ENCODE measurements around the gene B3GALT6. TPM values are rescaled to one million over a fixed set of nuclear protein-coding genes. Genes with fewer than 3 reads are reported as not detected.

Gene B3GALT6
- total and polyA plus RNA-seq, 2 experiments from 2014 or later = 6.5 to 52.5 TPM

GRCh38 chr1:1255078-1255477 lies 23.0 kb downstream of the B3GALT6 start:
- in situ Hi-C loops (cut with MboI) = no loop called here
- H3K36me3 ChIP-seq (ENCODE audit: low read depth) = peaks cover 3% of the 10 kb centered on the region; the same call in 1 of the 2 replicates
- 95 to 96% methylated on average over 25 to 26 of the region's 26 CpGs for WGBS, 2 experiments (ENCODE audit: low coverage in 1 of 2, low lambda C conversion rate in 2 of 2, missing lambda C conversion rate in 2 of 2)

GRCh38 chr1:1255611-1256010 lies 23.6 kb downstream of the B3GALT6 start:
- H3K4me1 ChIP-seq (ENCODE audit: insufficient read depth) = no peaks in the 10 kb centered on the region
- H3K9me2 ChIP-seq (ENCODE audit: insufficient read depth) = no peaks in the 10 kb centered on the region
- in situ Hi-C loops (cut with MboI) = no loop called here
- no peaks in the 10 kb centered on the region; the same call in 1 of the 2 replicates for H3F3A ChIP-seq (ENCODE audit: insufficient read depth)
- peaks cover 3% of the 10 kb centered on the region; the same call in 1 of the 2 replicates for H3K36me3 ChIP-seq (ENCODE audit: low read depth)
- peaks cover 42% of the 10 kb centered on the region for H3K79me2 ChIP-seq (ENCODE audit: insufficient read depth)
- no peak overlapping the region for H3K4me3 ChIP-seq
- H3K4me2 ChIP-seq (ENCODE audit: unreplicated experiment) = no peak overlapping the region
- no peak overlapping the region for H3K9ac ChIP-seq
- TF ChIP-seq EZH2phosphoT487 (IDR thresholded peaks at IDR 0.05; ENCODE audit: insufficient read depth, low read depth) (no peak), EZH2 (IDR thresholded peaks at IDR 0.05; ENCODE audit: insufficient read depth, poor library complexity, severe bottlenecking) (no peak)
- H3K9me3 ChIP-seq (ENCODE audit: low read depth) = no peaks in the 10 kb centered on the region
- 90 to 92% methylated on average over 10 of the region's 10 CpGs for WGBS, 2 experiments (ENCODE audit: low coverage in 1 of 2, low lambda C conversion rate in 2 of 2, missing lambda C conversion rate in 2 of 2)
- no peaks in the 10 kb centered on the region for H4K20me1 ChIP-seq (ENCODE audit: insufficient read depth)
- DNase-seq = no peak
- H3K27ac ChIP-seq = no peak overlapping the region
- H3K27me3 ChIP-seq (replicated peaks; ENCODE audit: insufficient read depth) = no peaks in the 10 kb centered on the region
- H2AFZ ChIP-seq = no peak overlapping the region

More at GRCh38 chr1:1255078-1255477, 23.0 kb downstream of the B3GALT6 start:
- H3K79me2 ChIP-seq (ENCODE audit: insufficient read depth) = peaks cover 37% of the 10 kb centered on the region
- H3K9me3 ChIP-seq (ENCODE audit: low read depth) = no peaks in the 10 kb centered on the region
- H3K9me2 ChIP-seq (ENCODE audit: insufficient read depth) = no peaks in the 10 kb centered on the region
- H3F3A ChIP-seq (ENCODE audit: insufficient read depth) = no peaks in the 10 kb centered on the region; the same call in 1 of the 2 replicates
- no peak overlapping the region for H2AFZ ChIP-seq
- no peak for DNase-seq
- H3K27ac ChIP-seq = no peak overlapping the region
- H3K4me1 ChIP-seq (ENCODE audit: insufficient read depth) = no peaks in the 10 kb centered on the region
- no peaks in the 10 kb centered on the region for H3K27me3 ChIP-seq (replicated peaks; ENCODE audit: insufficient read depth)
- H3K9ac ChIP-seq = no peak overlapping the region
- H3K4me3 ChIP-seq = no peak overlapping the region
- TF ChIP-seq EZH2 (IDR thresholded peaks at IDR 0.05; ENCODE audit: insufficient read depth, poor library complexity, severe bottlenecking) (no peak), EZH2phosphoT487 (IDR thresholded peaks at IDR 0.05; ENCODE audit: insufficient read depth, low read depth) (no peak)
- no peak overlapping the region for H3K4me2 ChIP-seq (ENCODE audit: unreplicated experiment)
- no peaks in the 10 kb centered on the region for H4K20me1 ChIP-seq (ENCODE audit: insufficient read depth)

GRCh38 chr1:1256956-1257871 lies 25.2 kb downstream of the B3GALT6 start:
- H3K27ac ChIP-seq = no peak overlapping the region
- H2AFZ ChIP-seq = no peak overlapping the region
- H3K36me3 ChIP-seq (ENCODE audit: low read depth) = peaks cover 8% of the 10 kb centered on the region; the same call in 1 of the 2 replicates

GRCh38 chr1:1259119-1259488 lies 27.1 kb downstream of the B3GALT6 start:
- no peak overlapping the region for H3K4me2 ChIP-seq (ENCODE audit: unreplicated experiment)
- H3K9me3 ChIP-seq (ENCODE audit: low read depth) = no peaks in the 10 kb centered on the region
- no peaks in the 10 kb centered on the region for H3K27me3 ChIP-seq (replicated peaks; ENCODE audit: insufficient read depth)
- 92 to 93% methylated on average over 22 of the region's 22 CpGs for WGBS, 2 experiments (ENCODE audit: low coverage in 1 of 2, low lambda C conversion rate in 2 of 2, missing lambda C conversion rate in 2 of 2)
- TF ChIP-seq EZH2phosphoT487 (IDR thresholded peaks at IDR 0.05; ENCODE audit: insufficient read depth, low read depth) (no peak), EZH2 (IDR thresholded peaks at IDR 0.05; ENCODE audit: insufficient read depth, poor library complexity, severe bottlenecking) (no peak)
- H2AFZ ChIP-seq = no peak overlapping the region
- no peak overlapping the region for H3K4me3 ChIP-seq
- no peak for DNase-seq
- peaks cover 77% of the 10 kb centered on the region for H3K79me2 ChIP-seq (ENCODE audit: insufficient read depth)
- H3K36me3 ChIP-seq (ENCODE audit: low read depth) = peaks cover 22% of the 10 kb centered on the region; the same call in 1 of the 2 replicates
- H3K9ac ChIP-seq = no peak overlapping the region
- H4K20me1 ChIP-seq (ENCODE audit: insufficient read depth) = no peaks in the 10 kb centered on the region
- H3K27ac ChIP-seq = no peak overlapping the region
- peaks cover 1% of the 10 kb centered on the region; the same call in 1 of the 2 replicates for H3F3A ChIP-seq (ENCODE audit: insufficient read depth)
- in situ Hi-C loops (cut with MboI) = no loop called here
- H3K4me1 ChIP-seq (ENCODE audit: insufficient read depth) = peaks cover 3% of the 10 kb centered on the region
- H3K9me2 ChIP-seq (ENCODE audit: insufficient read depth) = no peaks in the 10 kb centered on the region

More at GRCh38 chr1:1256956-1257871, 25.2 kb downstream of the B3GALT6 start:
- no peaks in the 10 kb centered on the region for H3K9me3 ChIP-seq (ENCODE audit: low read depth)
- no peak overlapping the region for H3K4me3 ChIP-seq
- TF ChIP-seq EZH2 (IDR thresholded peaks at IDR 0.05; ENCODE audit: insufficient read depth, poor library complexity, severe bottlenecking) (no peak), EZH2phosphoT487 (IDR thresholded peaks at IDR 0.05; ENCODE audit: insufficient read depth, low read depth) (no peak)
- no peak overlapping the region for H3K4me2 ChIP-seq (ENCODE audit: unreplicated experiment)
- H3K27me3 ChIP-seq (replicated peaks; ENCODE audit: insufficient read depth) = no peaks in the 10 kb centered on the region
- in situ Hi-C loops (cut with MboI) = no loop called here
- no peak for DNase-seq
- H3K9me2 ChIP-seq (ENCODE audit: insufficient read depth) = no peaks in the 10 kb centered on the region
- no peaks in the 10 kb centered on the region for H4K20me1 ChIP-seq (ENCODE audit: insufficient read depth)
- no peak overlapping the region for H3K9ac ChIP-seq
- no peaks in the 10 kb centered on the region for H3K4me1 ChIP-seq (ENCODE audit: insufficient read depth)
- peaks cover 58% of the 10 kb centered on the region for H3K79me2 ChIP-seq (ENCODE audit: insufficient read depth)
- no peaks in the 10 kb centered on the region; the same call in 1 of the 2 replicates for H3F3A ChIP-seq (ENCODE audit: insufficient read depth)
- 94 to 97% methylated on average over 20 to 30 of the region's 31 CpGs for WGBS, 2 experiments (ENCODE audit: low coverage in 1 of 2, low lambda C conversion rate in 2 of 2, missing lambda C conversion rate in 2 of 2)
